ENCODE results near the gene RHOBTB1. TPM values are rescaled to one million over a fixed set of nuclear protein-coding genes. Genes with fewer than 3 reads are reported as not detected.
A peak's percentile ranks its signal among the peaks of the same experiment; 100 is the strongest.

Gene RHOBTB1
- polyA plus RNA-seq, 4 donors: 65.8 to 89.5 (median 79.3) TPM

- peak; percentile 72 to 81 (median 77) for DNase-seq (ENCODE audit: low read depth in 4 of 4, low spot score in 2 of 4)
These were observed 498 bp downstream of the RHOBTB1 start for GRCh38 chr10:60943316-60944057.

- DNase-seq (ENCODE audit: low read depth in 4 of 4, low spot score in 2 of 4): peak in 1 of 4 donors; percentile 69
These were observed 1.1 kb downstream of the RHOBTB1 start for GRCh38 chr10:60942788-60943315.

- no peak for DNase-seq (ENCODE audit: low read depth in 4 of 4, low spot score in 2 of 4)
These were observed 1.7 kb downstream of the RHOBTB1 start for GRCh38 chr10:60942134-60942787.

GRCh38 chr10:60940446-60940845 is 3.5 kb downstream of the RHOBTB1 start:
- no peak for DNase-seq (ENCODE audit: low read depth in 4 of 4, low spot score in 2 of 4)

GRCh38 chr10:60937784-60938654 is 6.0 kb downstream of the RHOBTB1 start:
- DNase-seq (ENCODE audit: low read depth in 4 of 4, low spot score in 2 of 4): no peak

GRCh38 chr10:60937022-60937421 is 7.0 kb downstream of the RHOBTB1 start:
- no peak for DNase-seq (ENCODE audit: low read depth in 4 of 4, low spot score in 2 of 4)

GRCh38 chr10:60934215-60935175 is 9.5 kb downstream of the RHOBTB1 start:
- DNase-seq (ENCODE audit: low read depth in 4 of 4, low spot score in 2 of 4): no peak

- no peak for DNase-seq (ENCODE audit: low read depth in 4 of 4, low spot score in 2 of 4)
These were observed 11.2 kb downstream of the RHOBTB1 start for GRCh38 chr10:60932756-60933155.

- DNase-seq (ENCODE audit: low read depth in 4 of 4, low spot score in 2 of 4): no peak
These were observed 13.7 kb downstream of the RHOBTB1 start for GRCh38 chr10:60930237-60930636.

- no peak for DNase-seq (ENCODE audit: low read depth in 4 of 4, low spot score in 2 of 4)
These were observed 22.4 kb downstream of the RHOBTB1 start for GRCh38 chr10:60921633-60922032.

GRCh38 chr10:60920479-60920878 is 23.5 kb downstream of the RHOBTB1 start:
- no peak for DNase-seq (ENCODE audit: low read depth in 4 of 4, low spot score in 2 of 4)

- DNase-seq (ENCODE audit: low read depth in 4 of 4, low spot score in 2 of 4): no peak
These were observed 24.4 kb downstream of the RHOBTB1 start for GRCh38 chr10:60919551-60919950.

GRCh38 chr10:60917331-60918280 is 26.4 kb downstream of the RHOBTB1 start:
- no peak for DNase-seq (ENCODE audit: low read depth in 4 of 4, low spot score in 2 of 4)

GRCh38 chr10:60916025-60916424 is 28.0 kb downstream of the RHOBTB1 start:
- no peak for DNase-seq (ENCODE audit: low read depth in 4 of 4, low spot score in 2 of 4)

GRCh38 chr10:60914690-60915141 is 29.3 kb downstream of the RHOBTB1 start:
- peak in 1 of 4 donors; percentile 19 for DNase-seq (ENCODE audit: low read depth in 4 of 4, low spot score in 2 of 4)

- DNase-seq (ENCODE audit: low read depth in 4 of 4, low spot score in 2 of 4): no peak
These were observed 30.3 kb downstream of the RHOBTB1 start for GRCh38 chr10:60913657-60914056.

- DNase-seq (ENCODE audit: low read depth in 4 of 4, low spot score in 2 of 4): no peak
These were observed 30.9 kb downstream of the RHOBTB1 start for GRCh38 chr10:60913071-60913470.

GRCh38 chr10:60911715-60912114 is 32.3 kb downstream of the RHOBTB1 start:
- DNase-seq (ENCODE audit: low read depth in 4 of 4, low spot score in 2 of 4): no peak

- DNase-seq (ENCODE audit: low read depth in 4 of 4, low spot score in 2 of 4): no peak
These were observed 32.8 kb downstream of the RHOBTB1 start for GRCh38 chr10:60911216-60911615.

All from left renal cortex interstitium (tissue), 4 donors.